Parathyroid adenoma (tissue), 2 donors: ENCODE measurements around the gene SRGAP1.

Source experiments
- H2AFZ ChIP-seq: fragments of 300-600 bp; sonication (generic); one replicate; pipeline ENCODE4 v1.7.0; 2017; ENCODE audit warnings: antibody characterized with exemption, mild to moderate bottlenecking
- H3K27ac ChIP-seq: fragments of 300-600 bp; sonication (generic); one replicate; pipeline ENCODE4 v1.7.0; 2017
- H3K27me3 ChIP-seq: fragments of 300-600 bp; sonication (generic); one replicate; pipeline ENCODE4 v1.7.0; 2017; ENCODE audit warnings: low read length; ENCODE audit not compliant: control insufficient read depth, insufficient read depth
- H3K36me3 ChIP-seq: fragments of 300-600 bp; sonication (generic); one replicate; pipeline ENCODE4 v1.7.0; 2017; ENCODE audit warnings: low read length; ENCODE audit not compliant: control insufficient read depth, insufficient read depth
- H3K4me1 ChIP-seq: fragments of 300-600 bp; sonication (generic); one replicate; pipeline ENCODE4 v1.7.0; 2017; ENCODE audit warnings: control low read depth
- H3K4me2 ChIP-seq: fragments of 300-600 bp; sonication (generic); one replicate; pipeline ENCODE4 v1.7.0; 2017; ENCODE audit warnings: low read length
- H3K4me3 ChIP-seq: fragments of 300-600 bp; sonication (generic); one replicate; pipeline ENCODE4 v1.7.0; 2017; ENCODE audit warnings: low read depth, low read length
- H3K79me2 ChIP-seq: fragments of 300-600 bp; sonication (generic); one replicate; pipeline ENCODE4 v1.7.0; 2017; ENCODE audit warnings: control low read depth
- H3K9ac ChIP-seq: fragments of 300-600 bp; sonication (generic); one replicate; pipeline ENCODE4 v1.7.0; 2017; ENCODE audit warnings: mild to moderate bottlenecking
- H3K9me3 ChIP-seq: fragments of 300-600 bp; sonication (generic); one replicate; pipeline ENCODE4 v1.7.0; 2017; ENCODE audit warnings: low read length; ENCODE audit not compliant: control insufficient read depth
- TF ChIP-seq, protein P1 (sequence below): fragments of 300-600 bp; sonication (generic); IDR thresholded peaks from one replicate; pipeline ENCODE4 v1.7.0; 2017; ENCODE audit warnings: antibody characterized with exemption, mild to moderate bottlenecking
- donor health status: primary hyperparathyroidism.

The SRGAP1 gene

DNA sequence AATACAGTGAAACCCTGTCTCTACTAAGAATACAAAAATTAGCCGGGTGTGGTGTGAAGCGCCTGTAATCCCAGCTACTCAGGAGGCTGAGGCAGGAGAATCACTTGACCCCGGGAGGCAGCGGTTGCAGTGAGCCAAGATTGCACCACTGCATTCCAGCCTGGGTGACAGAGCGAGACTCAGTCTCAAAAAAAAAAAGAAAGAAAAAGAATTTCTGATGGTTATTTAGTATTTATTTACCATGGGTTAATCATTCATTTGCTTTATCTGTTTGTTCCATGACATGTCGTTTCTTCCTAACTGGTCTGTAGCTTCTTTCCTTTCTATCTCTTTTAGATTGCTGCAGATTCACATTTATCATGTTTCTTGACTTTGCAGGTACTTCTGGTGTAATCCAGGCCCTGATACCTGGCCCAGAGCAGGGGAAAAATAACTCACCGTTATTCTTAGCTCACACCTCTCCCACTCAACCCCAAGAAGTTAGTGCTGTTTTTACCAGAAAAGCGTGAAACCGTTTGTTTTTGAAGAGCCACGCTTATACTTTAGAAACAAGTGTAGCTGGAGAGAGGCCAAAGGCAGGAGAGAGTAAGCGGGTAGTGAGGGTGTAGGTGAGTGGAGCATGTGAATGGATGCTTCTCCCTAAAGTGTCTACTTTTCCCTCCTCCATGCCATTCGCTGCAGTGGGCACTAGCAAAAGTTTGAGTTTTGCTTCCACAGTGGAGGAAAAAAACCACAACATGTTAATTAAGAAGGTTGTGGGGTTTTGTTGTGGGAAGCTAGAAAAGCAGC lies 45.4 kb downstream of the SRGAP1 start:
- no peaks in the 10 kb centered on the region for H3K9me3 ChIP-seq
- peak overlapping the region; percentile 36 for H3K4me2 ChIP-seq
- peak overlapping the region; percentile 66 for H3K27ac ChIP-seq
- H3K27me3 ChIP-seq: no peaks in the 10 kb centered on the region
- no peak overlapping the region for H3K9ac ChIP-seq
- H2AFZ ChIP-seq: peak overlapping the region; percentile 16
- H3K36me3 ChIP-seq: no peaks in the 10 kb centered on the region
- TF ChIP-seq, protein P1, sequence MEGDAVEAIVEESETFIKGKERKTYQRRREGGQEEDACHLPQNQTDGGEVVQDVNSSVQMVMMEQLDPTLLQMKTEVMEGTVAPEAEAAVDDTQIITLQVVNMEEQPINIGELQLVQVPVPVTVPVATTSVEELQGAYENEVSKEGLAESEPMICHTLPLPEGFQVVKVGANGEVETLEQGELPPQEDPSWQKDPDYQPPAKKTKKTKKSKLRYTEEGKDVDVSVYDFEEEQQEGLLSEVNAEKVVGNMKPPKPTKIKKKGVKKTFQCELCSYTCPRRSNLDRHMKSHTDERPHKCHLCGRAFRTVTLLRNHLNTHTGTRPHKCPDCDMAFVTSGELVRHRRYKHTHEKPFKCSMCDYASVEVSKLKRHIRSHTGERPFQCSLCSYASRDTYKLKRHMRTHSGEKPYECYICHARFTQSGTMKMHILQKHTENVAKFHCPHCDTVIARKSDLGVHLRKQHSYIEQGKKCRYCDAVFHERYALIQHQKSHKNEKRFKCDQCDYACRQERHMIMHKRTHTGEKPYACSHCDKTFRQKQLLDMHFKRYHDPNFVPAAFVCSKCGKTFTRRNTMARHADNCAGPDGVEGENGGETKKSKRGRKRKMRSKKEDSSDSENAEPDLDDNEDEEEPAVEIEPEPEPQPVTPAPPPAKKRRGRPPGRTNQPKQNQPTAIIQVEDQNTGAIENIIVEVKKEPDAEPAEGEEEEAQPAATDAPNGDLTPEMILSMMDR: no peak
- H3K4me3 ChIP-seq: no peak overlapping the region
- peaks cover 47% of the 10 kb centered on the region for H3K79me2 ChIP-seq
- peaks cover 25% of the 10 kb centered on the region for H3K4me1 ChIP-seq

- no peak overlapping the region for H3K9ac ChIP-seq
- no peaks in the 10 kb centered on the region for H3K27me3 ChIP-seq
- TF ChIP-seq, protein P1: no peak
- H3K27ac ChIP-seq: no peak overlapping the region
- no peaks in the 10 kb centered on the region for H3K9me3 ChIP-seq
- no peaks in the 10 kb centered on the region for H3K36me3 ChIP-seq
- no peak overlapping the region for H3K4me2 ChIP-seq
- peaks cover 34% of the 10 kb centered on the region for H3K79me2 ChIP-seq
- H2AFZ ChIP-seq: no peak overlapping the region
- no peak overlapping the region for H3K4me3 ChIP-seq
- H3K4me1 ChIP-seq: peaks cover 33% of the 10 kb centered on the region
Observed at GRCh38 chr12:63893170-63893569, 48.7 kb downstream of the SRGAP1 start.

- Histone ChIP-seq H2AFZ (no peak overlapping the region), H3K36me3 (no peaks in the 10 kb centered on the region), H3K27me3 (no peaks in the 10 kb centered on the region), H3K4me3 (no peak overlapping the region), H3K4me2 (no peak overlapping the region), H3K27ac (no peak overlapping the region), H3K79me2 (peaks cover 37% of the 10 kb centered on the region), H3K4me1 (peaks cover 36% of the 10 kb centered on the region), H3K9ac (no peak overlapping the region), H3K9me3 (no peaks in the 10 kb centered on the region)
- TF ChIP-seq, protein P1: no peak
Observed at GRCh38 chr12:63894132-63894531, 49.6 kb downstream of the SRGAP1 start.

DNA sequence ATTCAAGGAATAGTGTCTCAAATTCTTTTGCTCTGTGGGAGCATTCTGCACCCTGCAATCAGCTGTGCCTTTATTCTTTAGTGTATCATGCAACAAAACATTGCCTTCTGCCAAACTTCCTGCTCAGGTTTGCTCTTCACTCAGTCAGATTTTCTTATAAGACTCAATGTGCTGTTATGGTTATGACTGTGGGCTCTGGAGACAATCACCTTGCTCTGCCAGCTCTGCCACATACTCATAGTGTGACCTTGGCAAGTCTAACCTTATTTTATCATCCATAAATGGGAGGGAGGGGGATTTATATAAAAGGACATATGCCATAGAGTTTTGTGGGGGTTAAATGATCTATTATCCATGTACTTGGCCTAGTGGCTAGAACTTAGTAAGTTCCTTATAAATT lies 51.3 kb downstream of the SRGAP1 start:
- Histone ChIP-seq H3K4me1 (peaks cover 21% of the 10 kb centered on the region), H3K4me3 (no peak overlapping the region), H3K9me3 (no peaks in the 10 kb centered on the region), H3K4me2 (no peak overlapping the region), H3K36me3 (no peaks in the 10 kb centered on the region), H3K27me3 (no peaks in the 10 kb centered on the region), H3K27ac (no peak overlapping the region), H3K79me2 (peaks cover 40% of the 10 kb centered on the region), H2AFZ (no peak overlapping the region), H3K9ac (no peak overlapping the region)
- TF ChIP-seq, protein P1: no peak

DNA sequence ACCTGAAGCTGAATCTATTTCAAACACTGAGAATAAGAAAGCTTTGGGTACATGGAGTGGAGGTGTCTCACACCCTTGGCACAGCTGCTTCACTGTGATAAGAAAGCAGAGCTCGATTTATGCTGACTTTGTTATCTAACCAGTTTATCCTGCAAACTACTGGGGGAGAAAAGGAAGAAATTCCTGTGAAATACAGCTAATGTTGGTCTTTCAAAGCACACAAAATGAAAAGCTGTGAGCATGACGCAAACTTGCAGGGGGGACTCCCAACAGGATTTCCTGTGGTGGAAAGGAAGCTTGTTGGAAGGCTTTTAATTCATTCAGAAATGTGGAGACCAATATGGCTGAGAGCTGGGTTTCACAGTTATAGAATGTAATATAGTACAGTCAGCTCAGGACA lies 53.4 kb downstream of the SRGAP1 start:
- peaks cover 34% of the 10 kb centered on the region for H3K79me2 ChIP-seq
- H3K4me2 ChIP-seq: peak overlapping the region; percentile 24
- peak overlapping the region; percentile 56 for H3K27ac ChIP-seq
- no peaks in the 10 kb centered on the region for H3K9me3 ChIP-seq
- H3K4me3 ChIP-seq: no peak overlapping the region
- H3K36me3 ChIP-seq: no peaks in the 10 kb centered on the region
- H3K4me1 ChIP-seq: peaks cover 21% of the 10 kb centered on the region
- H2AFZ ChIP-seq: no peak overlapping the region
- TF ChIP-seq, protein P1: no peak
- H3K27me3 ChIP-seq: no peaks in the 10 kb centered on the region
- H3K9ac ChIP-seq: no peak overlapping the region
